ENCODE results near the gene GZMH. TPM values are rescaled to one million over a fixed set of nuclear protein-coding genes. Genes with fewer than 3 reads are reported as not detected.

GZMH gene
- total and polyA plus RNA-seq, 2 donors (not counting 3 experiments of a cell fraction or from before 2014, with no cell fraction given), result not detected

DNA sequence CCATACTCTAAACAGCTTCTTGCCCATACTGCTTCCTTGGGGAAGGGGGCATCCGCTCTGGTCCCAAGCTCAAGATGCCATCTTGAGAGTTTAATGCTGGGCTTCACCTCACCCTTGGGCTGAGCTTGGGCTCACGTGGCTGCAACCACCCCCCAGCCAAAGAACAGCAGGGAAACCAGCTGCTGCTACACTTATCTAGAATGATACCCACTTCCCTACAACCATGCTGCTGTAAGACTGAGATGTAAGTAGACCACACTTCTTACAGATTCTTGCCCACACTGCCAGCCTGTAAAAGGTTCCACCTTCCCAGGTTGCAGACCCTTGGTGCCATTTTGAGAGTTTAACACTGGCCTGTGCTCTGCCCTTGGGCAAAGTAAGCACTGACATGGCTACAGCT, 43.2 kb downstream of the GZMH start:
- H3K4me2 ChIP-seq (ENCODE audit: insufficient read depth, low read length), result no peak overlapping the region
- ChIA-PET CTCF (interaction anchor here (0.8 to 1.1 kb wide), 2 partner anchors 9 to 10 kb away, joined by 3 read pairs; partner anchors contain the start of gene CTSG), POLR2A (no interaction called here)
- H3K36me3 ChIP-seq (ENCODE audit: control insufficient read depth in 2 of 2, extremely low read depth in 1 of 2, insufficient read depth in 2 of 2, low read length in 2 of 2), result no peaks in the 10 kb centered on the region
- DNase-seq (ENCODE audit: low read depth, low spot score) (no peak), FAIRE-seq (no peak)
- H3K27me3 ChIP-seq (ENCODE audit: control insufficient read depth in 2 of 2, insufficient read depth in 2 of 2, low read length in 2 of 2), result no peaks in the 10 kb centered on the region
- no peaks in the 10 kb centered on the region for H3K9me1 ChIP-seq (replicated peaks; ENCODE audit: control insufficient read depth, extremely low read depth, insufficient read depth, low read length)
- H3K4me1 ChIP-seq (ENCODE audit: control insufficient read depth, extremely low read depth, insufficient read depth, low read length), result no peaks in the 10 kb centered on the region
- H2AFZ ChIP-seq (ENCODE audit: low read depth, low read length), result no peak overlapping the region
- H3K27ac ChIP-seq (ENCODE audit: insufficient read depth, low read depth, low read length), result no peak overlapping the region
- no TSS peak for BruUV-seq (replicated peaks)
- TF ChIP-seq, protein P1, sequence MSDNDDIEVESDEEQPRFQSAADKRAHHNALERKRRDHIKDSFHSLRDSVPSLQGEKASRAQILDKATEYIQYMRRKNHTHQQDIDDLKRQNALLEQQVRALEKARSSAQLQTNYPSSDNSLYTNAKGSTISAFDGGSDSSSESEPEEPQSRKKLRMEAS (IDR thresholded peaks at IDR 0.05; ENCODE audit: insufficient read depth, insufficient read length), result no peak
- TF ChIP-seq, protein P2, sequence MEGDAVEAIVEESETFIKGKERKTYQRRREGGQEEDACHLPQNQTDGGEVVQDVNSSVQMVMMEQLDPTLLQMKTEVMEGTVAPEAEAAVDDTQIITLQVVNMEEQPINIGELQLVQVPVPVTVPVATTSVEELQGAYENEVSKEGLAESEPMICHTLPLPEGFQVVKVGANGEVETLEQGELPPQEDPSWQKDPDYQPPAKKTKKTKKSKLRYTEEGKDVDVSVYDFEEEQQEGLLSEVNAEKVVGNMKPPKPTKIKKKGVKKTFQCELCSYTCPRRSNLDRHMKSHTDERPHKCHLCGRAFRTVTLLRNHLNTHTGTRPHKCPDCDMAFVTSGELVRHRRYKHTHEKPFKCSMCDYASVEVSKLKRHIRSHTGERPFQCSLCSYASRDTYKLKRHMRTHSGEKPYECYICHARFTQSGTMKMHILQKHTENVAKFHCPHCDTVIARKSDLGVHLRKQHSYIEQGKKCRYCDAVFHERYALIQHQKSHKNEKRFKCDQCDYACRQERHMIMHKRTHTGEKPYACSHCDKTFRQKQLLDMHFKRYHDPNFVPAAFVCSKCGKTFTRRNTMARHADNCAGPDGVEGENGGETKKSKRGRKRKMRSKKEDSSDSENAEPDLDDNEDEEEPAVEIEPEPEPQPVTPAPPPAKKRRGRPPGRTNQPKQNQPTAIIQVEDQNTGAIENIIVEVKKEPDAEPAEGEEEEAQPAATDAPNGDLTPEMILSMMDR (IDR thresholded peaks at IDR 0.05; ENCODE audit: extremely low read depth in 1 of 2, insufficient read depth in 1 of 2, low read depth in 1 of 2, low read length in 2 of 2), result no peak
- no peak for TF ChIP-seq POLR2AphosphoS5 (IDR thresholded peaks at IDR 0.05; ENCODE audit: insufficient read depth, low read depth, low read length)
- no peak for TF ChIP-seq MYC (IDR thresholded peaks at IDR 0.05; ENCODE audit: low read depth, low read length)
- TF ChIP-seq FOS (IDR thresholded peaks at IDR 0.05; ENCODE audit: borderline replicate concordance, insufficient read depth, low read length), result no peak
- no peak for TF ChIP-seq POLR2A (IDR thresholded peaks at IDR 0.05; ENCODE audit: low read depth, low read length)
- no peak for TF ChIP-seq EZH2 (IDR thresholded peaks at IDR 0.05; ENCODE audit: borderline replicate concordance, low read depth, low read length, severe bottlenecking)
- no peak for TF ChIP-seq JUN (IDR thresholded peaks at IDR 0.05; ENCODE audit: borderline replicate concordance, insufficient read depth, insufficient read length, low read depth)
- no peak for TF ChIP-seq GATA2 (IDR thresholded peaks at IDR 0.05; ENCODE audit: insufficient read depth, insufficient read length, low read depth, low read length)
- no peak overlapping the region for H3K4me3 ChIP-seq (replicated peaks in 1 of 3; ENCODE audit: insufficient read depth in 1 of 3, low read depth in 1 of 3, low read length in 3 of 3)
- no peak overlapping the region for H3K9ac ChIP-seq (replicated peaks; ENCODE audit: extremely low read depth, insufficient read depth, low read length)
- no peaks in the 10 kb centered on the region for H3K79me2 ChIP-seq (ENCODE audit: control insufficient read depth, insufficient read depth, low read length)
- H3K9me3 ChIP-seq (replicated peaks; ENCODE audit: control insufficient read depth, insufficient read depth, low read length), result no peaks in the 10 kb centered on the region
- H4K20me1 ChIP-seq (replicated peaks; ENCODE audit: control insufficient read depth, extremely low read depth, insufficient read depth, low read length), result no peaks in the 10 kb centered on the region
- intact Hi-C loops (cut with micrococcal nuclease) (no loop called here), dilution Hi-C loops (cut with MboI; ENCODE audit: extremely low pct_ligation_motif_present, low sequenced_read_pairs) (no loop called here)
